DOHH2 (cell line): Measurements from ENCODE around the gene GNAT3.

Experiments
- H3F3A ChIP-seq: fragments of 200-600 bp; sonication (generic), shearing (Covaris generic); 2 replicates; pipeline ENCODE4 v1.6.0; 2016; ENCODE audit warnings: antibody characterized with exemption, mild to moderate bottlenecking; ENCODE audit not compliant: control insufficient read depth, insufficient read depth
- H3K27ac ChIP-seq: fragments of 200-600 bp; sonication (generic); 2 replicates; pipeline ENCODE4 v1.5.1; 2014; ENCODE audit warnings: low read depth, mild to moderate bottlenecking, low read length, moderate library complexity
- H3K27me3 ChIP-seq: fragments of 200-600 bp; sonication (generic); 2 replicates; pipeline ENCODE4 v1.6.1; 2014; ENCODE audit warnings: mild to moderate bottlenecking, low read length, mixed read lengths; ENCODE audit not compliant: control insufficient read depth
- H3K36me3 ChIP-seq: fragments of 200-600 bp; sonication (generic); 2 replicates; pipeline ENCODE4 v1.6.1; 2014; ENCODE audit warnings: mild to moderate bottlenecking, low read length, moderate library complexity, mixed read lengths; ENCODE audit not compliant: control insufficient read depth
- H3K4me1 ChIP-seq: fragments of 200-600 bp; sonication (generic); 2 replicates; pipeline ENCODE4 v1.6.1; 2014; ENCODE audit warnings: mild to moderate bottlenecking, low read length, mixed read lengths; ENCODE audit not compliant: control insufficient read depth
- H3K4me2 ChIP-seq: fragments of 200-600 bp; sonication (generic); 2 replicates; pipeline ENCODE4 v1.6.0; 2014; ENCODE audit warnings: mild to moderate bottlenecking, low read length, moderate library complexity
- H3K4me3 ChIP-seq: fragments of 200-600 bp; sonication (generic); 2 replicates; pipeline ENCODE4 v1.5.1; 2014; ENCODE audit warnings: mild to moderate bottlenecking, low read length, mixed read lengths
- H3K79me2 ChIP-seq: fragments of 200-600 bp; sonication (generic); 2 replicates; pipeline ENCODE4 v1.6.1; 2014; ENCODE audit warnings: mild to moderate bottlenecking, low read length, mixed read lengths; ENCODE audit not compliant: control insufficient read depth
- H3K9me2 ChIP-seq: fragments of 200-600 bp; sonication (generic); replicated peaks from 2 replicates; pipeline ENCODE4 v1.6.1; 2014; ENCODE audit warnings: mild to moderate bottlenecking, low read length, mixed read lengths; ENCODE audit not compliant: control insufficient read depth
- H3K9me3 ChIP-seq: fragments of 200-600 bp; sonication (generic); 2 replicates; pipeline ENCODE4 v1.6.1; 2014; ENCODE audit warnings: antibody characterized with exemption, low read length, mixed read lengths; ENCODE audit not compliant: control insufficient read depth, insufficient read depth
- H4K20me1 ChIP-seq: fragments of 200-600 bp; sonication (generic); 2 replicates; pipeline ENCODE4 v1.6.0; 2014; ENCODE audit warnings: low read depth, mild to moderate bottlenecking, antibody characterized with exemption, low read length, moderate library complexity; ENCODE audit not compliant: control insufficient read depth, insufficient read depth
- EZH2phosphoT487 ChIP-seq: fragments of 200-600 bp; sonication (generic); IDR thresholded peaks from 2 replicates; pipeline ENCODE4 v1.6.1; 2017; ENCODE audit warnings: borderline replicate concordance, mild to moderate bottlenecking, antibody characterized with exemption, low read length, moderate library complexity, mixed read lengths
- TF ChIP-seq, protein P1 (sequence below): fragments of 200-600 bp; sonication (generic); IDR thresholded peaks from one replicate; pipeline ENCODE4 v1.5.1; 2014; ENCODE audit warnings: antibody characterized with exemption, mild to moderate bottlenecking, low read depth, low read length; ENCODE audit not compliant: poor library complexity, severe bottlenecking

GNAT3 gene

DNA sequence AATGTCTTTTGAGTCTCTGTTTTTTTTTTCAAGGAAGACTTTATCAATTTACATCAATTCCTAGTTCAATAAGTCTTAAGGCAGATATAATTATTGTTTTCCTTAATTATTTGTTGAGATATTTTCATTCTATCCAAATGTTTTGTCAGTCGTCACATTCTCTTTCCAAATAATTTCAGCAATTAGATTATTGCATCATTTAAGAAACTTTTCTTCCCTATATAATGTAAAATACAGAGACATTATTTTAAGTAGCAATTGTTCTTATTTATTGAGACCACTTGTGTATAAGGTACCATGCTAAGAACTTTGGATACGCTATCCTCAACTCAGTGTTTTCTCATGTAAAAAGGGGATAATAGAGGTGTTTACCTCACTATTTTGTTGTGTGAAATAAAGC is 38.1 kb upstream of the GNAT3 start:
- Histone ChIP-seq H3K9me3 (no peaks in the 10 kb centered on the region), H3K27me3 (no peaks in the 10 kb centered on the region), H3K4me3 (no peak overlapping the region), H3K27ac (no peak overlapping the region), H3K9me2 (no peaks in the 10 kb centered on the region), H4K20me1 (no peaks in the 10 kb centered on the region), H3F3A (no peaks in the 10 kb centered on the region), H3K36me3 (no peaks in the 10 kb centered on the region), H3K79me2 (no peaks in the 10 kb centered on the region), H3K4me1 (no peaks in the 10 kb centered on the region), H3K4me2 (no peak overlapping the region)
- no peak for TF ChIP-seq EZH2phosphoT487
- TF ChIP-seq, protein P1, sequence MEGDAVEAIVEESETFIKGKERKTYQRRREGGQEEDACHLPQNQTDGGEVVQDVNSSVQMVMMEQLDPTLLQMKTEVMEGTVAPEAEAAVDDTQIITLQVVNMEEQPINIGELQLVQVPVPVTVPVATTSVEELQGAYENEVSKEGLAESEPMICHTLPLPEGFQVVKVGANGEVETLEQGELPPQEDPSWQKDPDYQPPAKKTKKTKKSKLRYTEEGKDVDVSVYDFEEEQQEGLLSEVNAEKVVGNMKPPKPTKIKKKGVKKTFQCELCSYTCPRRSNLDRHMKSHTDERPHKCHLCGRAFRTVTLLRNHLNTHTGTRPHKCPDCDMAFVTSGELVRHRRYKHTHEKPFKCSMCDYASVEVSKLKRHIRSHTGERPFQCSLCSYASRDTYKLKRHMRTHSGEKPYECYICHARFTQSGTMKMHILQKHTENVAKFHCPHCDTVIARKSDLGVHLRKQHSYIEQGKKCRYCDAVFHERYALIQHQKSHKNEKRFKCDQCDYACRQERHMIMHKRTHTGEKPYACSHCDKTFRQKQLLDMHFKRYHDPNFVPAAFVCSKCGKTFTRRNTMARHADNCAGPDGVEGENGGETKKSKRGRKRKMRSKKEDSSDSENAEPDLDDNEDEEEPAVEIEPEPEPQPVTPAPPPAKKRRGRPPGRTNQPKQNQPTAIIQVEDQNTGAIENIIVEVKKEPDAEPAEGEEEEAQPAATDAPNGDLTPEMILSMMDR: no peak

DNA sequence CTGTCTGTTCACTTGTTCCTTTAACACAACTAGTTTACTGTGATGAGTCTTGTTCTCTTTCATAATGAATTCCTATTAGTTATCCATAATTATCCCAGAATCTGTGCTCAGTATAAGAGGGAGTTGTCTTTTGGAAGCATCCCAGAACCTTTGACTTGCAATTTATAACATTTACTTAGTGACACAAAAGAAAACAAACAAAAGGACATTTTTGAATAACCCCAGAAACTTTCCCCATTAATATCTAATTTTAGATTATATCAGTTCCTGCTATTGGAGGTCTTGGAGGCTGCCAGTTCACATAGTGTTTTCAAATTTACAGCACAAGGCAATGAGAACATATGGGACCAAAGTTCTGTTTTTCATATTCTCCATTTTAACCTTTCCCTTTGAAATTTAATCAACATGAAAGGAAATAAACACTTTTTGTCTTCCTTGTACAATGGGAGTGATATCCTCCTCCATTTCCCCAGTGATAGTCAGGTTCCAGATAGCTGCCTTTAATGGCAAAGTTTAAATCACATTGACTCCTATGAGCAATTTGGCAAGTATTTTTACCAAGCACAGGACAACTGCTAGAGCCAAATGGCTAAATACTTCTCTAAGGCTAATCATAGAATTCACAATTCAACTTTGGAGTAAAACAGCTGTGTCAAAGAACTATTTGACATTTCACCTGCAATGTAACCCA is 37.1 kb upstream of the GNAT3 start:
- Histone ChIP-seq H4K20me1 (no peaks in the 10 kb centered on the region), H3K4me1 (no peaks in the 10 kb centered on the region), H3K4me3 (no peak overlapping the region), H3K9me2 (no peaks in the 10 kb centered on the region), H3K79me2 (no peaks in the 10 kb centered on the region), H3K9me3 (no peaks in the 10 kb centered on the region), H3K27me3 (no peaks in the 10 kb centered on the region), H3K36me3 (no peaks in the 10 kb centered on the region), H3K4me2 (no peak overlapping the region), H3K27ac (no peak overlapping the region), H3F3A (no peaks in the 10 kb centered on the region)
- TF ChIP-seq, protein P1: no peak
- TF ChIP-seq EZH2phosphoT487: no peak

DNA sequence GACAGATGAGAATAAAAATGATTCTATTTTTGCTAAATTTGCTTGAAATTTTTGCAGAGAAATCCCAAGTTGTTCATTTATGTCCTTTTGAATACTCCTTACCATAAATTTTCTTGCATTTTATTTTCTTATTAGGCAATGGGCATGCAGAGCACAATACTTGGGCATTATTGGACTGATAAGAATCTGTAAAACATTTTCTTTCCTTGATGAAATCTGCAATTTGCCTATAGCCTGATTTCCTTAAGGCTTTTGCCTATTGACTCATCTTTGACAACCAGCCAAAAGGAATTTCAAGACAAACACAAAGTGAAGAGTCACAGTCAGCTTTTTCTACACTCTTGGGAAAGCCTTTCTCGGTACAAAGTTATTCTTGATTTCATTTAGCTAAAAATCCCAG is 30.5 kb upstream of the GNAT3 start:
- H3K36me3 ChIP-seq: no peaks in the 10 kb centered on the region
- H3K4me1 ChIP-seq: no peaks in the 10 kb centered on the region
- no peaks in the 10 kb centered on the region for H3K27me3 ChIP-seq
- H3K79me2 ChIP-seq: no peaks in the 10 kb centered on the region
- no peaks in the 10 kb centered on the region for H3K9me2 ChIP-seq
- TF ChIP-seq, protein P1: no peak
- no peak for TF ChIP-seq EZH2phosphoT487
- H3K4me3 ChIP-seq: no peak overlapping the region
- H3K27ac ChIP-seq: no peak overlapping the region
- H4K20me1 ChIP-seq: no peaks in the 10 kb centered on the region
- H3K9me3 ChIP-seq: no peaks in the 10 kb centered on the region
- no peak overlapping the region for H3K4me2 ChIP-seq
- no peaks in the 10 kb centered on the region for H3F3A ChIP-seq
